Skin epidermis (tissue), 12 donors: ENCODE results near the gene E2F4.

Experiments
- H3K27ac ChIP-seq, 21 experiments: fragments of 200-600 bp; sonication (generic) in 11 of 21; one replicate each; pipeline ENCODE4 v1.5.0; 2020; ENCODE audit warnings: mild to moderate bottlenecking in 3 of 21, inconsistent platforms in 2 of 21, moderate library complexity in 2 of 21
- H3K4me3 ChIP-seq, 7 experiments: fragments of 200-600 bp; sonication (generic) in 2 of 7; one replicate each; pipeline ENCODE4 v1.5.0; 2020; ENCODE audit warnings: inconsistent platforms in 2 of 7, mild to moderate bottlenecking in 2 of 7, moderate library complexity in 1 of 7

E2F4 gene

GRCh38 chr16:67242138-67242730 lies 50.3 kb downstream of the E2F4 start:
- H3K4me3 ChIP-seq: no peak overlapping the region
- peak overlapping the region in 19 of 21 experiments; percentile 7 to 91 (median 66) for H3K27ac ChIP-seq

GRCh38 chr16:67243481-67243880 lies 51.5 kb downstream of the E2F4 start:
- Histone ChIP-seq H3K4me3 (no peak overlapping the region), H3K27ac (peak overlapping the region in 19 of 21 experiments; percentile 65 to 91 (median 83))

- H3K27ac ChIP-seq: peak overlapping the region; percentile 14 to 91 (median 82)
Observed at GRCh38 chr16:67244387-67245185, 52.6 kb downstream of the E2F4 start.

GRCh38 chr16:67245186-67245585 lies 53.2 kb downstream of the E2F4 start:
- Histone ChIP-seq H3K4me3 (peak overlapping the region in 3 of 7 experiments; percentile 74 to 86 (median 75)), H3K27ac (peak overlapping the region; percentile 14 to 91 (median 82))

More at GRCh38 chr16:67244387-67245185, 52.6 kb downstream of the E2F4 start:
- peak overlapping the region in 2 of 7 experiments; percentile 3 to 86 for H3K4me3 ChIP-seq

DNA sequence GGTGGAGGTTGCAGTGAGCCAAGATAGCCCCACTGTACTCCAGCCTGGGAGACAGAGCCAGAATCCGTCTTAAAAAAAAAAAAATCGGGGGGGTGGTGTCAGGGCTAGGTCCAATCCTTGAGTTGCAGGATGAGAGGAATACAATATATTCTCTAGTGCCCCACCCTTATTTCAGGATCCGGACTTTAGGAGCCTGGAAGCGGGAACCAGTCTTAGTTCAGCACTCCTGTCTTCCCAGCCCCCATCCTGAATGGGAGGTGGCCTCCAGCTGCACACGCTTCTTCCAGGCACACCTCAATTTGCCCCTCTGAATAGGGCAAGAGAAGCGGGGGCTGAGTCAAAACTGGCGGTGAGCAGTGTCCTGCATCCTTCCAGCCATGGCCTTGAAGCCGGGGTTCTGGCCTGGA lies 53.7 kb downstream of the E2F4 start:
- peak overlapping the region; percentile 60 to 95 (median 75) for H3K4me3 ChIP-seq
- H3K27ac ChIP-seq: peak overlapping the region in 20 of 21 experiments; percentile 65 to 91 (median 82)

- Histone ChIP-seq H3K27ac (peak overlapping the region; percentile 34 to 91 (median 82)), H3K4me3 (peak overlapping the region; percentile 60 to 95 (median 75))
Observed at GRCh38 chr16:67246081-67246755, 54.3 kb downstream of the E2F4 start.

DNA sequence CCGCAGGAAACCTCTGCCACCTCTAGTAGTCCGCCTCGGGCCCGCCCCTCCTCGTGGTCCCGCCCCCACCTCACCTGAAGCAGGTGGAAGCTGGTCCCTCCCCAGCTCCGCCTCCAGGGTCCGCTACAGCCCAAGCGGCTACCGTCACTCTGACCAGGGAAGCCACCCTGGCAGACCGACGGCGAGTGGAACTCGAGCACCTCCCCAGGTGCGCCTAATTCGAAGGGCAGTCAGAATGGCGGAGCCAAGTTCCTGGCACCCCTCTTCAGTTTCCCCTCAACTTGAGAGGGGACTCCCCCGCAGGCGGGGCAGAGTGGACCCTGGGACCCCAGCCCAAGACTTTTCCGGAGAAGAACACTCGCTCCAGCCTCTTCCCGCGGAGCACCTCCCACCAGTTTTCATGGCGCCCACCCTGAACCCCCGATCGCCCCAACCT lies 54.8 kb downstream of the E2F4 start:
- peak overlapping the region; percentile 34 to 91 (median 82) for H3K27ac ChIP-seq
- H3K4me3 ChIP-seq: peak overlapping the region; percentile 60 to 95 (median 75)

GRCh38 chr16:67247192-67248072 lies 55.5 kb downstream of the E2F4 start, which contains the start of gene FHOD1:
FHOD1 (minus strand) TSS chr16:67247481; CDS start chr16:67247410, 71 bp downstream.
- Histone ChIP-seq H3K27ac (peak within 1 kb of the TSS; percentile 34 to 91 (median 82)), H3K4me3 (peak within 1 kb of the TSS; percentile 60 to 95 (median 75))

- Histone ChIP-seq H3K4me3 (peak overlapping the region; percentile 43 to 95 (median 60)), H3K27ac (peak overlapping the region in 6 of 21 experiments; percentile 23 to 83 (median 36))
Observed at GRCh38 chr16:67248073-67248400, 56.1 kb downstream of the E2F4 start.
